WTC11 (cell line): ENCODE measurements around the gene TYW1B. TPM values are rescaled to one million over a fixed set of nuclear protein-coding genes. Genes with fewer than 3 reads are reported as not detected.
A peak's percentile ranks its signal among the peaks of the same experiment; 100 is the strongest.
"Not testable (repeated sequence)": the region's sequence is repeated elsewhere in the genome, so short reads cannot be mapped to it uniquely, and the experiment has no call there.

Experiments
- ATAC-seq: fragments of 200-7000 bp; cut with Tn5 transposase; 2 replicates; pipeline ENCODE4 v1.10.0; 2021; ENCODE audit warnings: mild to moderate bottlenecking, moderate library complexity
- Bru-seq: library from RNA; stranded (reverse); fragments of 400-500 nt; gene quantifications from one replicate; lab custom pipeline; 2021; lab: Mats Ljungman, UMichigan
- CTCF ChIA-PET: fragments of 300-600 bp; sonication (Branson Sonifier 250); formaldehyde crosslinking; loops from one replicate; lab custom pipeline; 2021; ENCODE audit warnings: antibody characterized with exemption; lab: Charles Lee
- POLR2A ChIA-PET: fragments of 350-600 bp; sonication (Branson Sonifier 250); formaldehyde crosslinking; loops from one replicate; lab custom pipeline; 2021; ENCODE audit warnings: antibody characterized with exemption; lab: Charles Lee
- DNase-seq: peaks from one replicate; pipeline ENCODE4 v3.0.0; 2021; ENCODE audit warnings: low spot score
- H3K27ac Mint-ChIP-seq: 2 replicates; pipeline ENCODE4 v1.8.0; 2021; ENCODE audit warnings: mixed read lengths
- H3K27me3 Mint-ChIP-seq: 2 replicates; pipeline ENCODE4 v1.8.0; 2021; ENCODE audit warnings: low read depth, mild to moderate bottlenecking, moderate library complexity, mixed read lengths
- H3K36me3 Mint-ChIP-seq: 2 replicates; pipeline ENCODE4 v1.8.0; 2021; ENCODE audit warnings: mixed read lengths
- H3K4me1 Mint-ChIP-seq: 2 replicates; pipeline ENCODE4 v1.8.0; 2022; ENCODE audit warnings: mixed read lengths
- H3K4me3 Mint-ChIP-seq: 2 replicates; pipeline ENCODE4 v1.8.0; 2021; ENCODE audit warnings: mild to moderate bottlenecking, moderate library complexity, mixed read lengths
- H3K9me3 Mint-ChIP-seq: 2 replicates; pipeline ENCODE4 v1.8.0; 2021; ENCODE audit warnings: mixed read lengths
- CREB1 ChIP-seq: sonication (generic); formaldehyde crosslinking; IDR thresholded peaks from 2 replicates; pipeline ENCODE4 v1.8.0; 2023; ENCODE audit warnings: mild to moderate bottlenecking, missing genetic modification reagents
- CREM ChIP-seq: sonication (generic); formaldehyde crosslinking; IDR thresholded peaks from 2 replicates; pipeline ENCODE4 v1.8.1; 2022; ENCODE audit warnings: mild to moderate bottlenecking, missing genetic modification reagents, moderate library complexity
- ETV6 ChIP-seq: sonication (generic); formaldehyde crosslinking; IDR thresholded peaks from 2 replicates; pipeline ENCODE4 v1.8.1; 2022; ENCODE audit warnings: mild to moderate bottlenecking, missing genetic modification reagents
- FOXK1 ChIP-seq: sonication (generic); formaldehyde crosslinking; IDR thresholded peaks from 2 replicates; pipeline ENCODE4 v1.8.0; 2022; ENCODE audit warnings: mild to moderate bottlenecking, moderate library complexity, missing genetic modification reagents
- FOXP1 ChIP-seq: sonication (generic); formaldehyde crosslinking; IDR thresholded peaks from 2 replicates; pipeline ENCODE4 v1.8.0; 2022; ENCODE audit warnings: missing genetic modification reagents, mild to moderate bottlenecking, moderate library complexity, borderline replicate concordance
- GABPB1 ChIP-seq: sonication (generic); formaldehyde crosslinking; IDR thresholded peaks from 2 replicates; pipeline ENCODE4 v1.8.1; 2023; ENCODE audit warnings: mild to moderate bottlenecking, missing genetic modification reagents
- MAX ChIP-seq: sonication (generic); formaldehyde crosslinking; IDR thresholded peaks from 2 replicates; pipeline ENCODE4 v1.8.0; 2022; ENCODE audit warnings: mild to moderate bottlenecking, missing genetic modification reagents
- MYBL2 ChIP-seq: sonication (generic); formaldehyde crosslinking; IDR thresholded peaks from 2 replicates; pipeline ENCODE4 v1.8.1; 2023; ENCODE audit warnings: mild to moderate bottlenecking, moderate library complexity, missing genetic modification reagents
- NFYB ChIP-seq: sonication (generic); formaldehyde crosslinking; conservative IDR thresholded peaks from 2 replicates; pipeline ENCODE4 v1.8.0; 2022; ENCODE audit warnings: low read depth, missing genetic modification reagents
- PRDM15 ChIP-seq: sonication (generic); formaldehyde crosslinking; IDR thresholded peaks from 2 replicates; pipeline ENCODE4 v1.8.0; 2022; ENCODE audit warnings: missing genetic modification reagents
- SMAD3 ChIP-seq: sonication (generic); formaldehyde crosslinking; IDR thresholded peaks from 2 replicates; pipeline ENCODE4 v1.8.0; 2022; ENCODE audit warnings: missing genetic modification reagents, mild to moderate bottlenecking, borderline replicate concordance
- SP1 ChIP-seq: sonication (generic); formaldehyde crosslinking; conservative IDR thresholded peaks from 2 replicates; pipeline ENCODE4 v1.8.1; 2022; ENCODE audit warnings: missing genetic modification reagents
- TEAD1 ChIP-seq: sonication (generic); formaldehyde crosslinking; IDR thresholded peaks from 2 replicates; pipeline ENCODE4 v1.8.0; 2022; ENCODE audit warnings: mild to moderate bottlenecking, missing genetic modification reagents
- USF1 ChIP-seq: sonication (generic); formaldehyde crosslinking; IDR thresholded peaks from 2 replicates; pipeline ENCODE4 v1.8.0; 2022; ENCODE audit warnings: mild to moderate bottlenecking, missing genetic modification reagents
- ZNF121 ChIP-seq: sonication (generic); formaldehyde crosslinking; IDR thresholded peaks from 2 replicates; pipeline ENCODE4 v1.8.0; 2023; ENCODE audit warnings: missing genetic modification reagents
- ZNF416 ChIP-seq: fragments of 250-450 bp; sonication (Bioruptor Pico); IDR thresholded peaks from 2 replicates; pipeline ENCODE4 v1.9.0; 2021; ENCODE audit warnings: mild to moderate bottlenecking, inconsistent platforms
- long read RNA-seq, 3 experiments: library from RNA in 1 of 3; library from capped mRNA in 1 of 3; library from polyadenylated mRNA in 1 of 3; unstranded in 2 of 3; stranded (forward) in 1 of 3; transcript quantifications; one replicate each; pipeline ENCODE4 v2.0.0, GENCODE V29; 2021
- total RNA-seq: library from RNA; stranded (reverse); gene quantifications from 3 replicates; pipeline ENCODE4 v1.2.3, GENCODE V29; 2021
- TF ChIP-seq, protein P1 (sequence below): sonication (generic); formaldehyde crosslinking; IDR thresholded peaks from 2 replicates; pipeline ENCODE4 v1.8.1; 2023; ENCODE audit warnings: mild to moderate bottlenecking, missing genetic modification reagents, moderate library complexity
- TF ChIP-seq, protein P2 (sequence below): sonication (generic); formaldehyde crosslinking; IDR thresholded peaks from 2 replicates; pipeline ENCODE4 v1.8.0; 2022; ENCODE audit warnings: mild to moderate bottlenecking, missing genetic modification reagents
- TF ChIP-seq, protein P3 (sequence below): sonication (generic); formaldehyde crosslinking; IDR thresholded peaks from 2 replicates; pipeline ENCODE4 v1.8.0; 2023; ENCODE audit warnings: missing genetic modification reagents, mild to moderate bottlenecking, borderline replicate concordance

TYW1B gene
- total RNA-seq (5.6 to 6.7 TPM (median 5.7 TPM) in 3 replicates), Bru-seq, nascent RNA (percentile 67 among the genes with signal in this experiment)
- long read RNA-seq, experiment 1, partial matches to known transcripts: 4 of 29 reads
- long read RNA-seq, experiment 1, other reads (novel, unspliced or antisense): 22 of 29 reads
- long read RNA-seq, experiment 2, partial matches to known transcripts: 0 of 6 reads
- long read RNA-seq, experiment 2, other reads (novel, unspliced or antisense): 6 of 6 reads
- long read RNA-seq, experiment 3, partial matches to known transcripts: 1 of 3 reads
- long read RNA-seq, experiment 3, other reads (novel, unspliced or antisense): 2 of 3 reads

DNA sequence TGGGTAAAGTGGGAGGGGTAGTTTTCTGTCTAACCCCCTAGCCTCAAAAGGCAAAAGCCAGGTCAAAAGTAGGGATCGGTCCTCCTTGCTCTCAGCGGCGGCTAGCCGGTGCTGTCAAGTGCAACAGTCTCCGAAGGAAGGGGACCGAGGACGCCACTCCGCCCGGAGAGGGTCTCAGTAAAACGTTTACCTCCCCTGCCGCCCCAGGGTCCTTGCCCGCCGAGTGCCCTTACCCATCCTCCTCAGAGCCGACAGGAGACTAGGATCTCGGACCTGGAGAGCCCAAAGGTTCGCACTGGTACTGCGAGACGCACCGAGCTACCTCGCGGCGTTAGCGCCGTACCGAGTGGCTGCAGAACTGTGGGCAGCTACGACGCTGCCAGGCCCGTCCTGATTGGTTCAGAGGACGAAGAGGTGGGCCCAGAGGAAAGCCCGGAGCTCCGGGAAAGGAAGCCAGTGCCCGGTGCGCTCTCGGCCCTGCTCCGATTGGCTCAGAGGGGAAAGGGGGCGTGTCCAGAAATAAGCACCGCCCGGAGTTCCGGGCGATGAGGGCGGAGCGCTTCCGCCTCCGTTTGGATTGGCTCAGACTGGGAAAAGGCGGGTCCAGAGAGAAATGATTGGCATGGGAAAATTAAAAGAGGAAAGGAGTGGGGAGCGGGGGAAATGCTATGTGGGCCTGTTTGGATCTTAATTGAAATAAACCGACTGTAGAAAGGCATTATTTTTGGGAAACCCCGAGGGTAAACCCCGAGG, at the start of gene TYW1B:
TYW1B (minus strand) TSS at position 362 of the 753 bp plus-strand sequence; CDS start at position 237, 125 bp downstream.
- DNase-seq (peak; percentile 100), ATAC-seq (peak; percentile 96)
- not testable (repeated sequence) for H3K27me3 Mint-ChIP-seq, H3K9me3 Mint-ChIP-seq
- POLR2A ChIA-PET: interaction anchor here (0.5 kb wide), 1 partner anchor 54 kb away, joined by 3 read pairs; no protein-coding TSS in a partner anchor
- peak; percentile 76 for TF ChIP-seq FOXK1 (CRISPR knock-in tag)
- TF ChIP-seq CREB1 (CRISPR knock-in tag): peak; percentile 38; the same call in 1 of the 2 replicates
- TF ChIP-seq, protein P1, sequence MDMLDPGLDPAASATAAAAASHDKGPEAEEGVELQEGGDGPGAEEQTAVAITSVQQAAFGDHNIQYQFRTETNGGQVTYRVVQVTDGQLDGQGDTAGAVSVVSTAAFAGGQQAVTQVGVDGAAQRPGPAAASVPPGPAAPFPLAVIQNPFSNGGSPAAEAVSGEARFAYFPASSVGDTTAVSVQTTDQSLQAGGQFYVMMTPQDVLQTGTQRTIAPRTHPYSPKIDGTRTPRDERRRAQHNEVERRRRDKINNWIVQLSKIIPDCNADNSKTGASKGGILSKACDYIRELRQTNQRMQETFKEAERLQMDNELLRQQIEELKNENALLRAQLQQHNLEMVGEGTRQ (CRISPR knock-in tag): 0 out of 2 replicates have a peak, but pooled peaks have one; percentile 7
- peak; percentile 89; the same call in 1 of the 2 replicates for TF ChIP-seq TEAD1 (CRISPR knock-in tag)
- TF ChIP-seq CREM: peak; percentile 67; the same call in 1 of the 2 replicates
- peak; percentile 70; the same call in 1 of the 2 replicates for TF ChIP-seq ZNF121 (CRISPR knock-in tag)
- peak; percentile 65; the same call in 1 of the 2 replicates for TF ChIP-seq ZNF416 (CRISPR knock-in tag)
- TF ChIP-seq NFYB (CRISPR knock-in tag): peak; percentile 81
- TF ChIP-seq PRDM15: peak; percentile 83
- TF ChIP-seq USF1 (CRISPR knock-in tag): peak; percentile 38; the same call in 1 of the 2 replicates
- TF ChIP-seq MYBL2 (CRISPR knock-in tag): peak; percentile 55; the same call in 1 of the 2 replicates
- TF ChIP-seq SMAD3 (CRISPR knock-in tag): peak; percentile 70; the same call in 1 of the 2 replicates
- TF ChIP-seq, protein P2, sequence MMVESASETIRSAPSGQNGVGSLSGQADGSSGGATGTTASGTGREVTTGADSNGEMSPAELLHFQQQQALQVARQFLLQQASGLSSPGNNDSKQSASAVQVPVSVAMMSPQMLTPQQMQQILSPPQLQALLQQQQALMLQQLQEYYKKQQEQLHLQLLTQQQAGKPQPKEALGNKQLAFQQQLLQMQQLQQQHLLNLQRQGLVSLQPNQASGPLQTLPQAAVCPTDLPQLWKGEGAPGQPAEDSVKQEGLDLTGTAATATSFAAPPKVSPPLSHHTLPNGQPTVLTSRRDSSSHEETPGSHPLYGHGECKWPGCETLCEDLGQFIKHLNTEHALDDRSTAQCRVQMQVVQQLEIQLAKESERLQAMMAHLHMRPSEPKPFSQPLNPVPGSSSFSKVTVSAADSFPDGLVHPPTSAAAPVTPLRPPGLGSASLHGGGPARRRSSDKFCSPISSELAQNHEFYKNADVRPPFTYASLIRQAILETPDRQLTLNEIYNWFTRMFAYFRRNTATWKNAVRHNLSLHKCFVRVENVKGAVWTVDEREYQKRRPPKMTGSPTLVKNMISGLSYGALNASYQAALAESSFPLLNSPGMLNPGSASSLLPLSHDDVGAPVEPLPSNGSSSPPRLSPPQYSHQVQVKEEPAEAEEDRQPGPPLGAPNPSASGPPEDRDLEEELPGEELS (CRISPR knock-in tag): 0 out of 2 replicates have a peak, but pooled peaks have one; percentile 46
- TF ChIP-seq GABPB1 (CRISPR knock-in tag): peak; percentile 36; the same call in 1 of the 2 replicates
- peak; percentile 91 for TF ChIP-seq SP1 (CRISPR knock-in tag)
- TF ChIP-seq, protein P3, sequence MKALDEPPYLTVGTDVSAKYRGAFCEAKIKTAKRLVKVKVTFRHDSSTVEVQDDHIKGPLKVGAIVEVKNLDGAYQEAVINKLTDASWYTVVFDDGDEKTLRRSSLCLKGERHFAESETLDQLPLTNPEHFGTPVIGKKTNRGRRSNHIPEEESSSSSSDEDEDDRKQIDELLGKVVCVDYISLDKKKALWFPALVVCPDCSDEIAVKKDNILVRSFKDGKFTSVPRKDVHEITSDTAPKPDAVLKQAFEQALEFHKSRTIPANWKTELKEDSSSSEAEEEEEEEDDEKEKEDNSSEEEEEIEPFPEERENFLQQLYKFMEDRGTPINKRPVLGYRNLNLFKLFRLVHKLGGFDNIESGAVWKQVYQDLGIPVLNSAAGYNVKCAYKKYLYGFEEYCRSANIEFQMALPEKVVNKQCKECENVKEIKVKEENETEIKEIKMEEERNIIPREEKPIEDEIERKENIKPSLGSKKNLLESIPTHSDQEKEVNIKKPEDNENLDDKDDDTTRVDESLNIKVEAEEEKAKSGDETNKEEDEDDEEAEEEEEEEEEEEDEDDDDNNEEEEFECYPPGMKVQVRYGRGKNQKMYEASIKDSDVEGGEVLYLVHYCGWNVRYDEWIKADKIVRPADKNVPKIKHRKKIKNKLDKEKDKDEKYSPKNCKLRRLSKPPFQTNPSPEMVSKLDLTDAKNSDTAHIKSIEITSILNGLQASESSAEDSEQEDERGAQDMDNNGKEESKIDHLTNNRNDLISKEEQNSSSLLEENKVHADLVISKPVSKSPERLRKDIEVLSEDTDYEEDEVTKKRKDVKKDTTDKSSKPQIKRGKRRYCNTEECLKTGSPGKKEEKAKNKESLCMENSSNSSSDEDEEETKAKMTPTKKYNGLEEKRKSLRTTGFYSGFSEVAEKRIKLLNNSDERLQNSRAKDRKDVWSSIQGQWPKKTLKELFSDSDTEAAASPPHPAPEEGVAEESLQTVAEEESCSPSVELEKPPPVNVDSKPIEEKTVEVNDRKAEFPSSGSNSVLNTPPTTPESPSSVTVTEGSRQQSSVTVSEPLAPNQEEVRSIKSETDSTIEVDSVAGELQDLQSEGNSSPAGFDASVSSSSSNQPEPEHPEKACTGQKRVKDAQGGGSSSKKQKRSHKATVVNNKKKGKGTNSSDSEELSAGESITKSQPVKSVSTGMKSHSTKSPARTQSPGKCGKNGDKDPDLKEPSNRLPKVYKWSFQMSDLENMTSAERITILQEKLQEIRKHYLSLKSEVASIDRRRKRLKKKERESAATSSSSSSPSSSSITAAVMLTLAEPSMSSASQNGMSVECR (CRISPR knock-in tag): peak; percentile 91; the same call in 1 of the 2 replicates
- peak; percentile 90 for TF ChIP-seq ETV6 (CRISPR knock-in tag)
- peak; percentile 89 for TF ChIP-seq MAX (CRISPR knock-in tag)
- TF ChIP-seq FOXP1 (CRISPR knock-in tag): peak; percentile 91; the same call in 1 of the 2 replicates
- Mint-ChIP-seq H3K27ac (peak within 1 kb of the TSS; percentile 96), H3K36me3 (peaks cover 14% of the 10 kb centered on the region), H3K4me1 (peaks cover 19% of the 10 kb centered on the region), H3K4me3 (peak within 1 kb of the TSS; percentile 94)
- CTCF ChIA-PET: interaction anchor here (0.5 to 1.1 kb wide), 3 partner anchors 79 to 98 kb away, joined by 3 to 13 read pairs (median 4); no protein-coding TSS in a partner anchor

GRCh38 chr7:72867591-72867990, 39.6 kb upstream of the TYW1B start:
- H3K27me3 Mint-ChIP-seq, H3K9me3 Mint-ChIP-seq, POLR2A ChIA-PET, DNase-seq, H3K27ac Mint-ChIP-seq, H3K36me3 Mint-ChIP-seq, H3K4me1 Mint-ChIP-seq, CTCF ChIA-PET, H3K4me3 Mint-ChIP-seq, ATAC-seq: not testable (repeated sequence)
